Measurements from ENCODE around the gene PTPRK.

Gene PTPRK

DNA sequence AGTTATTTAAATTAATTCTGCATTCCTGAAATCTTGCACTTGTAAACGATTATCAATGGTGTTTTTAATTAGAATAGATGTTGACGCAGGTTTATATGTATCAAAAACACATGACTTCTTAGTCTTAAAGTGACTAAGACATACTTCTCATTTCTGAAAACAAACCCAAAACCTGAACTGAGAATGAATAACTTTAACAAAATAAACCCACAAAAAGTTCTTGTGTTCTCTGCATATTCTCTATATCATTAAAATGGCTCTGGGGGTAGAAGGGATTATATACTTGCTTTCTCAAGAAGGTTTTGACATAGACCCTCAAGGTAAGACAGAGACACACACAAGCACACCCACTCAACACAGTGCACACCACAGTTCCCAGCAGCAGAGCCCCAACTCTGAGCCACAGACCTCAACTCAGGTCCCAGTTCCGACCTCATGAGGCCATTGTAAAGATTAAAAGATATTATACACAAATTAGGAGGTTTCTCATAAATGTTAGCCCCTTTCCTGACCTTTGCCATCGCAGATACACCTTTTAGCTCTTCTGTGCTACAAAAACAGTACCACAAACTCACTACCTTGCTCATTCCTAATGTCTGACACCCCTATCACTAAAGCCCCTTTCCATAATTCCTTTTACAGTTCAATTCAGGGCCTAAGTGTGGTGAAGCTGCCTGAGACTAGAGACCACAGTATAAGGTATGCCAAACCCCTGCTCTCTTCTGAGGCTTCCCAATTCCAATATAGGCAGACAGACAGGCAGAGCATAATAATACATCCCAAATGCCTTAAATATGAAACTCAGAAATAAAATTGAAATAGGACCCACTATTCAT is 267.8 kb downstream of the PTPRK start:
- in situ Hi-C loops (cut with HindIII; ENCODE audit: low sequenced_read_pairs), result no loop called here

DNA sequence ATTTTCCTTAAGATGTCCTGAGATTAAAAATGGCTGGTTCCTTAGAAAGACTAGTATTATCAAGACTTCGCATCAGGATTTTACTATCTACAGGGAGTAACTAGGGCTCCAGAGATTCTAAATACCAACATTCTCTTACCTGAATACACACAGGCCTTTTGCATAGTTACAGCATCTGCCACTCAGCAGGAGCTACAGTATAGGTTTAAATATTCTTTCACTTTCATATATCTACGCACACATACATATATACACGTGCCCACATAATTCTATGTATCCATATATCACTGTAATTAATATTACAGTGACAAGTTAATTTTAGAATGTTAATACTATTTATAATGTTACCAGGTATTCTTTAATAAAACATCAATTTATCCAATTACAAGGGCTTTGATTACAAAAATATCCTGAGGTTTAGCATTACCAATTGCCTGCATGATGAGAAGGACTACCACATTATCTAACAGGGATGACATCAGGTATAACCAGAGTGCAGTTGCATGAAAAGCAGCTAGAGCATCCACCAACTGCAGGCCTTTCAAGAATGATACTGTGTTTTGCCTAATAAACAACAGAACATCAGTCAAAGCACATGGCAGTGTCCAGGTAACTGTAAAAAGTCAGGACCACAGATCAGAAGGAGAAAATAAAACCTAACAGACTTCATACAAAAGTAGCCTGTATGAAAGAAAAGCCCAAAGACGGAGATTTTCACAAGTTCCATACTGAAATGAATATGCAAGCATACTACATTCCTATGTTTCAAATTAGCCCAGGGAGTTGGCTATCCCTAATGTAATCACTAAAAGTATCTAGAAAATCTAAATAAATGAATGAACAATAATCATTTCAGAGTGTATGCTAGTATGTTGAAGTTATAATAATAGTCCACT is 268.7 kb downstream of the PTPRK start:
- in situ Hi-C loops (cut with HindIII; ENCODE audit: low sequenced_read_pairs), result no loop called here

DNA sequence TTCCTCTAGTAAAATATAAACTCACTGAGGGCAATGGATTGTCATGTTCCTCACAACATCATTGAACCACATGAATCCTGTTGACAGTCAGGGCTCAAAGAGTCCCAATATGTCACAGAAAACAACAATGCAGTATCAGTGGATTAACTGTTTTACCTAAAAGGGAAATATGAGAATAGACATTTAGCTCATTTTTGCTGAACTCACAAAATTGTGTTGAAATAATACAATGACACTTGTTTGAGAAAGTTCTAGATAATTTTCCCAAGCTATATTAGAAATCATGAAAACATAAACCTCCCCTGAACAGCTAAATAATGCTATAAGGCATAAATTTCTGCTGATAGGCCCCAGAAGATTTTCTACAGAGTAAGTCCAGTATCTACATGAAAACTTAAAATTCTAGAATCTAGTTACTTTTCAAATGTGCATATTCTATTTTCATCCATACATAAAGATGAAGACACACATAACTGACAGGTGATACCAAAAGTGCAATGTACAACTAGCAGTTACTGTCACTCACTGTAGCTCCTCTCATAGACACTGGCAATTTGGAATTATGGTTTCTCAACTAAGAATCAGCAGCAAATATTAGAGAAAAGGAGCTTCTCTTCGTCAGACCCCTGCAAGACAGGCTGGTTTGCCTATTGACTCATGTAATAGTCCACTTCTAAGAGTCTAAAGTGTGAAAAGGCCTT is 269.9 kb downstream of the PTPRK start:
- in situ Hi-C loops (cut with HindIII; ENCODE audit: low sequenced_read_pairs), result no loop called here

DNA sequence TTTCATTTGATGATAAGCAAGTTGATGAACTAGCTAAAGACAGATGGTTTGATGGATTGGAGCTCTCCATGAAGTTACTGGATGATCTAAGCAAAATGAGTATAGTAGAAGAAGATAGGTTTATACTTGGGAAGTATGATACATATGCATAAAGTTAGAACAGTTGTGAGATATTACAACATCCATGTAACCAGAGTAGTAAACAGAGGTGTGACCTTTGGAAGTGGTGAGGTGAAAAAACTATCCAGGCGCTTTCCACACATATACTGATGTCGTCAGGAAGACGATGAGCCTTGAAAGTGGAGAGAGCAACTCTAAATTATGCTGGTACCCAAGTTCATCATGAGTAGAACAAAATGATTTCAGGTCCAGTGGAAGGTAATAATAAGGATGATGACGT is 271.0 kb downstream of the PTPRK start:
- in situ Hi-C loops (cut with HindIII; ENCODE audit: low sequenced_read_pairs), result no loop called here

DNA sequence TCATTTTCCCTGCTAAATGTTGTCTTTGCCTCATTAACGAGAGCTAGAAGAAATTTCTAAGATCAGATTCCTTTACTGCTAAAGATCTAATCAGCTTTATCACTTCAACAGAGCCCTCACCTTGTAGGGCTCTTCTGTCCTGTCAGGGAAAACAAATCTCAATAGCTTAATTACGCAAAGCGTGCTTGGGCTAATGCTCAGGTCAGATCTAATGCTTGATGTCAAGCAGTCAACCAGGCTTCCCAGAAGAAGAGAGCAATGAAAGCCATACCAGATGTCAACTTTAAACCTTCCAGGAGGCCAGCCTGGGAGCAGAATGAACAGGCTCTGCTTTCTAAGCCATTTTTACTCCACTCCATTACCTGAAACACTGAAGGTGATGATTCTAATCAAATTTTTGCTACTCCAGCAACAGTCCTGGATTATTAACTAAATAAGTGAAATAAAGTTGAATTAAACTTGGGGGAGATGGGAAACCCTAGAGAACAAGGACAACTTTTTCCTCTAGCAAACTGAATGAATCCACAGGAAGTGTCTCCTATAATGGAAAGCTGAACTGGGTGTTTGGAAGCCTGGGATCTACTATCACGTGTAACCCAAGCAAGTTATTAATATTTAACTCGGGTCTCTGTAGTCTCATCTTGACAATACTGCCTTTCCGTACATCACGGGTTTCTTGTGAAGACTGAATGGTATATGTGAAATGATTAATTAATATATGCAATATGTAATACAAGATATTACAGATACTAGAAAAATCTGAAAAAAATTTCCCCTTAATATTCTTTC is 273.7 kb downstream of the PTPRK start:
- in situ Hi-C loops (cut with HindIII; ENCODE audit: low sequenced_read_pairs), result no loop called here

DNA sequence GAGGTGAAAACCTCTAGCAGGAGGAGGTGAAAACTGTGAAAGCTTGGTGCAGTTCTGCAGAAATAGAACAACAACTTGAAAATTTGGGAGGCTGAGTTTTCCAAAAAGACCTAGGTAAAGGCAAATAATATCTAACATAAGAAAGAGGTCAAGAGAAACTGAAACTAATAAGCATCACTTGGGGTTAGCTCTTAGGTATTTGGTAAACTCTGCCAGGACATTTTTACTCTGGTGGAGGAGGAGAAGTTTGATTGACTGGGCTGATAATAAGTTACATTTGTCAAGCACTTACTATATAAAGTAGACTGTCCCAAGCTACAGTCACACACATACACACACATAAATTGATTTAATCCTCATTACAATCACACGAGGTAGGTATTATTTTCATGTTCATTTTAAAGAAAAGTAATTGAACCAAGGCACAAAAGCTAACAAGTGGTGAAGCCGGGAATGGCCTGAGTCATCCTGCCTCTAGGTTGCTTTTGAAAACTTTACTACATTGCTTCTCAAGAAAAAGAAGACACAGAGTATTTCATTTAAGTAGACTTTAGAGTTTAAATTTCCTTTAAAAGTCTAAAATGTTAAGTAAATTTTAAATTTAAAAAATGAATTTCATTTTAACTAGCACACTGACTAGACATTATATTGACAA is 275.5 kb downstream of the PTPRK start:
- in situ Hi-C loops (cut with HindIII; ENCODE audit: low sequenced_read_pairs), result no loop called here

DNA sequence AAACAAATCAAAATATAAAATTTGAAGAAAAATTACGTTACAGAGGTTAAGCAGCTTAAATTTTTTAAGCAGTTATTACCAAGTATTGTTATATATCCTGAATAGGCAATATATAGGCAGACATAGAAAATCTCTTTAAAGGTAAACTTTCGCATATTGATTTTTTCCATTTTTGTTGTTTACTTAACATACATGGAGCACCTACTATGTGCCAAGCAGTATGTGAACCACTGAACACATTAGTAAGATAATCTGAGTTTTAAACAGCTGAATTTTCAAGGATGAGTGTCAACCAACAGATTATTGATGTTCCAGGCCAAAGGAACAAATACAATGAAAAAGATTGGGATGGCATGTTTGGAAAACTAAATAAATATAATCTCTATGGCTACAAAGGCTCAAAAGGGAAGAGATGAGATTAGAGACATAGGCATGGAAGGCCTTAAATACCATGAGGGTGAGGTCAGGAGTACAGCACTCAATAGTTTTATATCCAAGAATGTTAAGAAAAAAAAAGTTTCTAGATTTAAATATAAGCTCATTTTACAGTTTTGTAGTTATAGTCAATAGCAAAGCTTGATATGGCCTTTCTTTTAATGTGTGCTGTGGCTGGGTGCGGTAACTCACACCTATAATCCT is 277.5 kb downstream of the PTPRK start:
- in situ Hi-C loops (cut with HindIII; ENCODE audit: low sequenced_read_pairs), result no loop called here

DNA sequence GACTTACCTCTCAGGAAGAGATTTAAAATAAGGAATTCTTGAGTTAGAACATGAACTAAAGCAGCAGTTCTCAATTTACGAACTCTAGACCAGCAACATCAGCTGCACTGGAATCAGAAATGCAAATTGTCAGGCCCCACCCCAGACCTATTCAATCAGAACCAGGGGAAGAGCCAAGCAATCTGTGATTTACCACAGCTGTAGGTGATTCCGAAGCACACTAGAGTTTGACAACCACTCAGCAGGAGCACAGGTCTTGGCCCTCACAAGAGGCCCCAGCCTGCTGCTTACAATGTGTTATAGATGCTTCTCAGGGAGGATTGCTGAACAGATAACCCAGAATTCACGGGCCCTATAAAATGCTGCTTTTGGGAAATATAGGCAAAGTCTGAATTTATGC is 279.2 kb downstream of the PTPRK start:
- in situ Hi-C loops (cut with HindIII; ENCODE audit: low sequenced_read_pairs), result no loop called here

DNA sequence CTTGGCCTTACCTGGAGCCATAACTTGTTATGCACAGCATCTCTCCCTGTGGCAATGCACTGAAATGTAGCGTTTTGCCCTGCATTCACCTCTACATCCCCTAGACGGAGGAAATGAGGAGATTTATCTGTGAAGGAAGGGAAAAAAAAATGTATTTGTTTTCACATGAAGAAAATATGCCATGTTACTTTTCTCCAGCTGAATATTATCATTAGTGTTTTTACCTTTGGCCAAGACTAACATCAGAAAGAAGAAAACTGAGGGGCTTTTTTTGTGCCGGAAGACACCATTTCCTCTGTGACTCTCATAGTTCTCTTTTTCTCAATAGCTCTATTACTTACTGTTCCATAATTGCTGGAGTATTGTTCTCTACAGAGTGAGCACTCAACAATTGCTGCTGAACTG is 280.4 kb downstream of the PTPRK start:
- in situ Hi-C loops (cut with HindIII; ENCODE audit: low sequenced_read_pairs), result no loop called here

DNA sequence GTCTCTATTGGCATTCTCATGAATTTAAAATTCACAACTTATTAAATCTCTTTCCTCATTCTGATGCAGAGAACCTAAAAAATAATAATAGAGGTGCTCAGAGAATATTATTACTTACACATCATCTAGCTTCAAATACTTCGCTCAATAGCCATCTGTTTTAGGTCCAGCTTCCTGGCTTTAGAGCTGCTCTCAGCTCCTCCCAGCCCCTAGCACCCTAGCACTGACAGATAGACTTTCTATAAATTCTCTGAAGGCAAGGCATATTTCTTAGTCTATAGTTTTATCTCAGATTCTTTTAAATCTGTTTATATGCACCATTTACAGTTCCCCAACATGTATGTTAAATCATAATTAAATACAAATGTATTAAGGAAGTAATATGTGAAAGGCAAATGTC is 281.3 kb downstream of the PTPRK start:
- in situ Hi-C loops (cut with HindIII; ENCODE audit: low sequenced_read_pairs), result no loop called here

DNA sequence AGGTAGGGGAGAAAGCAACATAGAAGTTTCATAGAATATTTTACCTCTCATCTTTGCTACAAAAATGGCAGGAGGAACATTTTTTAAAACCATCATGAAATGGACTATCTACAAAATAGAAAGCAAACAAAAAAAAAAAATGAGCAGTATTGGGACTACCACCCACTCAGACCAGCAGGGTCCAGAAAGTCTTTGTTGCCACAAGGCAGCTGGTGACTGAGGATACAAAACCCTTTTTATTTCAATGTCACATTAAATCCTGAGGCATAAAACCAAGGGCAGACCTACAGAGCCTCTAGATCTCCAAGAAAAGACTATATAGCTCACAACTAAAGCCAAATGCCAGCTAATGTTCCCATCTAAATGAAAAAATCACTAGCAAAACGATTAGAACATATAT is 282.2 kb downstream of the PTPRK start:
- in situ Hi-C loops (cut with HindIII; ENCODE audit: low sequenced_read_pairs), result no loop called here

DNA sequence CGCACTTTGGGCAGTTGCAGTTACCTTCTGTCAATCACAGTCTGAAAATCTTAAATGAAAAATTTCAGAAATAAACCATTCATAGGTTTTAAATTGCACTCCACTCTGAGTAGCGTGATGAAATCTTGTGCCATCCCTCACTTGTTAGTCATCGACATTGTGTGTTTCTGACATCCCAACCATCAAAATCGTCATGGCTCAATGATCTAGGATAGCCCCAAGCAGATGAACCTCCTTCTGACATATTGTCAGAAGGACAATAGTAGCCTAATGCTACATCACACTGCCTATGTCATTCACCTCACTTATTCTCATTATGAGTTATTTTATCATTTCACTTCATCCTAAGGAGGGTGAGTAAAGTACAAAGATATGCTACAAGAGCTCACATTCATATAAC is 284.8 kb downstream of the PTPRK start:
- in situ Hi-C loops (cut with HindIII; ENCODE audit: low sequenced_read_pairs), result no loop called here

DNA sequence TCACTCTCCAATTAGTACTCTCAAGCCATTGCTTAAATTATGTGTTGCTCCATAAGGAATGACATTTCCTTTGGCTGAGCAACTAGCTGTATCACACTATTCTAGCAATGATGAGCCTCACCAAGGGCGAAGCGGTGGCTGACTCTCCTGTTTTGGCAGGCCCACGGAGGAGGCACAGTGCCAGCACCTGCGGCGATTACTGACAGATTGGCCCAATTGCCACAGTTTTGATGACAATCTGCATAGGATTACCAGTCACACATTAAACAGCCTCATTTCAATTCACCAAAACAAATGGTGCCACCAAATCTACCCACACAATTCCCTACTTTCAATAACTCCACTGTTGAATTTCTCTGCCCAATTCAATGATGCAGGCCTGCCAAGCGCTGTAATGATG is 286.9 kb downstream of the PTPRK start:
- in situ Hi-C loops (cut with HindIII; ENCODE audit: low sequenced_read_pairs), result no loop called here

DNA sequence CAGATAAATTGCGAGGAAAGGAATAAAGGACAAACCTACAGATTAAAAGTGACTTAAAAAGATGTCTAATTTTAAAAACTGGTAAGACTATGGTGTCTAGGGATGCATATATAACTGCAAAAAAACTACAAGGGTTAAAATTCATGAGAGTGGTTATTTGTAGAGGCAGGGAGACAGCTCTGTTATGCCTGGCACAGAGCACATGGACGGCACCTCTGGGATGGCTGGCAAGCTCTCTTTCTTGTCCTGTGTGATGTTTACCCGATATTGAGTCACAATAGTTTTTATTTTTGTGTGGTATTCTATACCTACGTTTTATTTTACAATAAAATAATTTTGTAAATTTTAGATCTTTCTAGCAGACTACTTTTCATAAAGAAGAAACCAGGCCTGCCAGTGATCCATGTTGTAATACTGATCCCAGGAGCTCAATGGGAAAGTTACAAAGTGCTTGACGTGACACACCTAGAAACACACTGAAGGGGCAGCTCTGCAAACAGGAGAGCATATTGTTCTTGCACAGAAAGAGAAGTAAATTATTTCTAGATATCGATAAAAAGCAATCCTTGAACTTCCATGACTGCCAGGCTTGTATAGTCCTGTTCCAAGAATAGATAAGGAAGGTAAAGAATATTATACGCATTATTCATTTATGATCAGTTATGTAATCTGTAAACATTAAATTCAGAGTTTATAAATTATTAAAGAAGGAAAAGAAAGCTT is 290.0 kb downstream of the PTPRK start:
- in situ Hi-C loops (cut with HindIII; ENCODE audit: low sequenced_read_pairs), result no loop called here

DNA sequence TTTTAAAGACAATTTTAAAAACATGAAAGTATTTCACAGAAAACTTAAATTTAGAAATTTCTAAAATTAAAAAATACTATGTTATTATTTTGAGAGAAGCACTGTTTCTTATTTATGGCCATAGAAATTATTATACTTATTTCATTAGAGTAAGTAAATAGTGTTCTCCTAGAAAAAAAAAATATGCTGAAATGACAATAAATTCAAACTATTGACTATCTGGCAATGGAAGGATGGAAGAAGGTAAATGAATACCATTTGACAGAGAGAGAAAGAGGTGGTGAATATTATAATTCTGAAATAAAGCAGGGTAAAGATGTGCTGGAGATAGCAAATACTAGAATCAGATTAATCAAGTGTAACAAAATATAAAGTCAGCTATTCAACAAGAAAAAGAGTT is 294.8 kb downstream of the PTPRK start:
- in situ Hi-C loops (cut with HindIII; ENCODE audit: low sequenced_read_pairs), result no loop called here

DNA sequence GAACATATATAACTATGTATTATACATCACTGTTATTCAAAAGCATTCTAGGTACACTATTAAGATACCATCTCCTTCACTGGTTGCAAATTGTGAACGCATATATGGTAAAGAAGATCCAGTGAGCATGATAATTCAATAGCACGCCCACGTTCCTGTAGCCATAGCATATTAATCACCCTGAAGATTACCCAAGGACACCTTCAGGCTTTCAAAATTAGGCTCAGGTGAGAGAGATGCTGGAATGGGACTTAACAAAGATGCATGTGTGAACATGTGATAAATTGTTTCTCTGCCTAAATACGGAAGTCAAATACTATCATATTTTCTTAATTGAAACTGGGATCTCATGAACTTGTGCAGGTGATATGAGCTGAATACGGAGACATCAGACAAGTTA is 303.5 kb downstream of the PTPRK start:
- in situ Hi-C loops (cut with HindIII; ENCODE audit: low sequenced_read_pairs), result no loop called here

DNA sequence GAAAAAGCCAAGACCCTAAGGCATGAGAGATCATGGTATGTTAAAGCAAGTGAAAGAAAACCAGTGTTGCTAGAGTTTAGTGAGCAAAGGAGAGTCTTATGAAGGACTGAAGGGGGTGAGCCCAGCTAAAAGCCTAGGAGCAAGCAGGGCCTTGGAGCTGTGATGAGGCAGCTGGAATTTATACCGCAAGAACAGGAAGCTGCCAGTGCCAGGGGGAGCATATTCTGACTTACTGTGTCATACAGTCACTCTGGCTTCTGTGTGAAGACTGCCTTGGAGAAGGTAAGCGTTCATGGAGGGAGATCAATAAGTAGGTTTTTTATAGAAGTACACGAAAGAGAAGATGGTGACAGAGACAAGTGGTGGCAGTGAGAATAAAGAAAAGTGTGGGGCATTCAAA is 310.6 kb downstream of the PTPRK start:
- in situ Hi-C loops (cut with HindIII; ENCODE audit: low sequenced_read_pairs), result no loop called here

DNA sequence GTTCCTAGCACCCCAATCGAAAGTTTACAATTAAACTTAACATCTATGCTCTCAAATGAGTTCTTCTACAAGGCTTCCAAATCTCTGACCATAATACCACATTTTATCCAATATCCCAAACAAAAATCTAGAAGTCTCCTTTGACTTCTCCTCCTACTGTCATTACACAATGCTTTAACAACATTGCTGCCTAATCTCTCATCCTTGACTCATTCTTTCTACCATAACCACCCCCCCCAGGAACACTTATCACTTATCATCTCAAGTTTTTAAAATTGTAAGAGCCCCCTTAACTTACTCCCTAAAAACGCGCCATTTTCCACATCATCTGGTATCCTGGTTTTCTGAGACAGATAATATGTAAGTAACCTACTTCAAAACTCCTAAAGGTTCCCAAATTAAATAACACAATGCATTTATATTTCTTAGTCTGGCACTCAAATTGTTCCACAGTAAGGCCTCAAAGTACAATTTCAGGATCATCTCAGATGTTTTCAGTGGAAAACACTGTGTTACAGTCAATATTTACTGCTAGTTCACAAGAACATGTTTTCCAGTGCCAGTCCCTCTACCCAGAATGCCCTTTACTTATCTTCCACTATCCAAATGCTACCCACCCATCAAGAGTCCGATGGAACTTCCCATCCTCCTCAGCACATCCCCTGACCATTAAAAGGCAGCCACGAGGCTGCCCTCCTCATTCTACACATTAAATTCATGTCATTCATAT is 311.4 kb downstream of the PTPRK start:
- in situ Hi-C loops (cut with HindIII; ENCODE audit: low sequenced_read_pairs), result no loop called here
